GM19351 (cell line): ENCODE results near the gene MYO1E.
A peak's percentile ranks its signal among the peaks of the same experiment; 100 is the strongest.
"Not testable (repeated sequence)": the region's sequence is repeated elsewhere in the genome, so short reads cannot be mapped to it uniquely, and the experiment has no call there.

Experiments
- ATAC-seq: cut with Tn5 transposase; IDR thresholded peaks from one replicate; pipeline ENCODE4 v1.9.1; 2021; ENCODE audit warnings: mild to moderate bottlenecking, moderate library complexity; ENCODE audit not compliant: unreplicated experiment

The MYO1E gene

DNA sequence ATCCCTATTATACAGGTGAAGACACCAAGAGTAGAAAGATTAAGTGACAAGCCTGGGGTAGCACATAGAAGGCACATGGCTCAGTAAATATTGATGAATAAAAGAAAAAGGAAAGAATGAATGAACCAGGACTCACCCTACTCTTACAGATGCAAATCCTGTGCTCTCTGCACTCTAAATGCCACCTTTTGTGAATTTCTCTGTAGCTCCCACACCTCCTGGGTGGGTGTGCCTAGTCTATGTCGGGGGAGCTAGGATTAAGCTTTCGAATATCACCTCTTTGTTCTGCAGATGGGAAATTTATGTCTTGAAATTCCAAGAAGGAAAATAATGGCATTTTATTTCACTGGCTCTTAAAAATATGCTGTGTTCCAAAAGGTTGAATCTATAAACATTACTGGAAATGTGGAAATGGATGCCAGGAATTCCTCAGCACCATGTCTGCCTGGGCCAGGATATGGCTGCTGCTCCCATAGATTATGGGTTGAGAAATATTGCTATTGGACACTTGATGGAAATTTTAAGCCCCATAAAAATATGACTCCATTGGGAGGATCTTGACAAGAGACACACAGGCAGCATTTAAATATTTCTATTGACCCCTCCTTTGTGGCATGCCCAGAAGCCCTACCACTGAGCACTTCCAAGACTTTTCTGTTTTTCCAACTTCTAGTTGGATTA lies 224.4 kb downstream of the MYO1E start:
- no peak for ATAC-seq

- no peak for ATAC-seq
Observed at GRCh38 chr15:59147666-59148065, 225.0 kb downstream of the MYO1E start.

DNA sequence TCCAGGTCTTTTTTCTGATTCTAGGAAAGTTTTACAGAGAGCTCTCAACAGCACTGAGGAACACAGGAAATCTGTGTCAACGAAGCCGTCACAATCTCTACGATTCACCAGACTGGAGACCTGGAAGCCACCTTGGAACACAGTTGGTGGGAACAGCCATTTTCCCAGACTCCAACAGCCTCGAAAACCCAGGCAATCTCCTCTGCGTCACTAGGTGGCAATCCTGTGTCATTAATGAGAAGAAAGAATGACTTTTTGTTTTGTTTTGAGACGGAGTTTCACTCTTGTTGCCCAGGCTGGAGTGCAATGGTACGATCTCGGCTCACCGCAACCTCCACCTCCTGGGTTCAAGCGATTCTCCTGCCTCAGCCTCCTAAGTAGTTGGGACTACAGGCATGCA lies 228.1 kb downstream of the MYO1E start:
- not testable (repeated sequence) for ATAC-seq

- no peak for ATAC-seq
Observed at GRCh38 chr15:59143281-59143680, 229.4 kb downstream of the MYO1E start.

DNA sequence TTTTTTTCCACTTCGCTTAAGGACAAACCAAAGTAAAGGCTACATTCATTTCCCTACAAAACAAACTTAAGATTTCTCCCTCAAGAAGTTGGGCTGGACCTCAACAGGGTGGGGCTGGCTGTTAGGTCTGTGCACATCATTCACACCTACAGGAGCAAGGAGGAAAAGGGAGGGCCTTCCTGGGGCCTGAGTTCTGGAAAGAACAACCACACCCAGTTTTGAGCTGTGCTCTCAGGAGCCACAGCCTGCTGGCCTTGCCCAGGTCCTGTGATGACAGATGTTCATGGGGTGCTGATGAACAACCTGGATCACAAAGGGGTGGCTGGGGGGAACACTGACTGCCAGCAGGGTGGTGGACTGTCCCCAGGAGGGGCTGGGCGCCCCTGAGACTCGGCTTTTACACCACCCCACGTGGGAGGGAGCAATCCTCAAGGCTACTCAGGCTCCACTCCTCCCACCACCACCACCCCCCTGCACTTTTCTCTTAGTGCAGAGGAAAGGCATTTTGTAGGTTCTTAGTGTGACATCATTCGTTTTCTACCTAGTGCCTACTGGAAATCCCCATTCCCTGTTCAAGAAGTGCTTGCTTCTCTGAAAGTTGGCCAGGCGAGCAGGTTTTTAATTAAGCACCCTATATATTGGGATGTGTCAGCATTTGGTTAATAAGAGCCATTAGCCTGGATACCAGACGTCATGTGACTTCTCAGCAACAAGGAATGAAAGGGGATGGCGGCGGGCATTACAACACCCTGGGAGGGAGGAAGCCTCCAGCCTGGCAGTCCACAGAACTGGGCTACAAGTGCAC lies 232.0 kb downstream of the MYO1E start:
- no peak for ATAC-seq

- ATAC-seq = peak; percentile 88
Observed at GRCh38 chr15:59138243-59138642, 234.4 kb downstream of the MYO1E start.

- ATAC-seq = no peak
Observed at GRCh38 chr15:59137566-59137965, 235.1 kb downstream of the MYO1E start.

DNA sequence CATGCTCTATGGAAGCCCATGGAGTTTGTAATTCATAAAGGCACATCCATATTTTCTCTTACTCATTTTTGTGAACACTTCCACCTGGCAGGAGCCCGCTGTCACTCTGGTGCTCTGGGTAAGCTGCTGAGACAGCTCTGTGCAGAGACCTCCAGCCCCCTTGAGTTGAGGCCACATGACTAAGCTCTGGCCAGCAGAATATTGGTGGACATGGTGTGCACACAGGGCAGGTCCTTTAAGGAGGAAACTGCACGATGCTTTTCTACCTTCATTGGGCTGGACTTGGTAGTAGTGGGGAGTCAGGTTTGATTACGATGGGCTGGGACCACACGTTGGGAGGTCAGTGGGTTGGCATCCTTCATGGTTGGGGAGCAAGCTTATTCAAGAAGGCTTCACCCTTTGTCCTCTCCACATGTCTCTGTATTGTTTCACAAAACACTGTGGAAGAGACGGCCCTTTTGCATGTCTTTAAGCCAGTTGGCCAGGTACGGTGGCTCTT lies 238.7 kb downstream of the MYO1E start:
- ATAC-seq = no peak

GRCh38 chr15:59131969-59132562 lies 240.6 kb downstream of the MYO1E start:
- ATAC-seq = no peak

DNA sequence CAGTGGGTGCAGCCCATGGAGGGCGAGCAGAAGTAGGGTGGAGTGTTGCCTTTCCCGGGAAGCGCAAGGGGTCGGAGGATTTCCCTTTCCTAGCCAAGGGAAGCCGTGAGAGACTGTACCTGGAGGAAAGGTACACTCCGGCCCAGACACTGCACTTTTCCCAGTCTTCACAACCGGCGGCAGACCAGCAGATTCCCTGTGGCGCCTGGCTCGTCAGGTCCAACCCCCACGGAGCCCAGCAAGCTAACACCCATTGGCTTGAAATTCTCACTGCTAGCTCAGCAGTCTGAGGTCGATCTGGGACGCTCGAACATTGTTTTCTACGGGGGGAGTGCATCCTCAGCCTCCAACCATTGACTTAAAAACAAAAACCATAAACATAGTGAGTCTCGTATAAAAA lies 241.2 kb downstream of the MYO1E start:
- no peak for ATAC-seq

GRCh38 chr15:59127255-59127654 lies 245.4 kb downstream of the MYO1E start:
- ATAC-seq = not testable (repeated sequence)

- not testable (repeated sequence) for ATAC-seq
Observed at GRCh38 chr15:59125683-59126082, 247.0 kb downstream of the MYO1E start.

DNA sequence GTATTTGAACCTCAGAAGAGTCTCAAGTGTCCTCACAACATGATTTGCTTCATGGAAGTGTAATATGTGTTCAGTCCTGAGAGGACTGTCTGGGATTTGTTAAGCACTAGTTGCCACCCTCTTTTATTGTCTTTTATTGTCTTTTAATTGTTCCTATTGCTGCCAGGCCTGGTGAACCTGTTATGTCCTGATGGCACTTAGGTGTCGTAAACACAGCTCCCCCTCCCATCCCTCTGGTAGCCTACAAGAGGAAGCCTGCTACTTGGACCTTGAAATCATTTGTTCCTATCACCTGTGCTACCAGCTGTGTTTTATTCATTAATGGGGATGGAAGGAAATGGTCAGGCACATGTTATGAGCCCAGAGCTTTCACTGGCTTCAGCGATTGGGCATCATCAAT lies 248.4 kb downstream of the MYO1E start:
- no peak for ATAC-seq

DNA sequence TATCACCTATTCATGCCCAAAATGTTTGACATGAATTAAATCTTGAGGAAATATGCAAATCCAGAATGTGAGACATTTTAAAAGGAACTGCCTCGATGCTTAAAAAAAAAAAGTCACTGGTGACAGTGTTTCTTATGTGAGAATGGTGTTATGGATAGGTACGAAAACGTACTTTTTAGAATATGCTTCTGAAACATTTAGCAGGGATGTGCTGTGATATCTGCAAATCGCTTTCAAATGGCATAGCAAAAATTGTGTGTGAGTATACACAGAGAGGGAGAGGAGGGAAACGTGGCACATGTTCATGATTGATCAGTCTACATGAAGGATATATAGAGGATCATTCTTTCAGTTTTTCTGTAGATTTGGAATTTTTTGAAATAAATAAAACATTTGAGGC lies 251.7 kb downstream of the MYO1E start:
- no peak for ATAC-seq

DNA sequence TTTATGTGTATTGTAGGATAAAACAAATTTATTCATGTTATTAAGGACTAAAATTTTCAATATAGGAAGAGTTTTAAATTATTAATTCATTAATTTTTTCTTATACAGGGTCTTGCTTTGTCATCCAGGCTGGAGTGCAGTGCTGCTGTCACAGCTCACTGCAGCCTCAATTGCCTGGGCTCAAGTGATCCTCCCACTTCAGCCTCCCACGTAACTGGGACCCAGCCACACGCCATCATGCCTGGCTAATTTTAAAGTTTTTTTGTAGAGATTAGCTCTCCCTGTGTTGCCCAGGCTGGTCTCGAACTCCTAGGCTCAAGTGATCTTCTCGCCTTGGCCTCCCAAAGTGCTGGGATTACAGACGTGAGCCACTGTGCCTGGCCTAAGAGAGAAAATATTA lies 253.0 kb downstream of the MYO1E start:
- no peak for ATAC-seq

- ATAC-seq = no peak
Observed at GRCh38 chr15:59116771-59117170, 255.9 kb downstream of the MYO1E start.

- no peak for ATAC-seq
Observed at GRCh38 chr15:59116141-59116540, 256.5 kb downstream of the MYO1E start.

GRCh38 chr15:59115047-59115446 lies 257.6 kb downstream of the MYO1E start:
- no peak for ATAC-seq

- ATAC-seq = no peak
Observed at GRCh38 chr15:59111251-59111650, 261.4 kb downstream of the MYO1E start.

DNA sequence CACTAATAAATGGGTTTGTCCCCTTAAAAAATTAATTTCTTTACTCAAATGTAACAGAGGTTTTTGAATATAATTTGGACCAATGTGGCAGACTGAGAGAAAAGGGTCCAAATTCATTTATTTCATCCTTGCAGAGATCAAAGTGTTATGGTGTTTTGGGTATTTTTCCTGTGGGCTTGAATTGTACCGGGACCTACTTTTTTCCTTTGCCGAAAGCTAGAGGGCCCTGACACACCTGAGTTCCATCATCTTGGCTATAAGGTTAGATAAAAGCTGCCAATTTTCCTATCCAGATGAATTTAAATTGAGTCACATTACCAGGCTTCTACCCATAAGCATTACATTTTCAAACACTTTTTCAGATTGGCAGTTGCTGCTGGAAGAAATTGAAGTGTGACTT lies 266.8 kb downstream of the MYO1E start:
- no peak for ATAC-seq

DNA sequence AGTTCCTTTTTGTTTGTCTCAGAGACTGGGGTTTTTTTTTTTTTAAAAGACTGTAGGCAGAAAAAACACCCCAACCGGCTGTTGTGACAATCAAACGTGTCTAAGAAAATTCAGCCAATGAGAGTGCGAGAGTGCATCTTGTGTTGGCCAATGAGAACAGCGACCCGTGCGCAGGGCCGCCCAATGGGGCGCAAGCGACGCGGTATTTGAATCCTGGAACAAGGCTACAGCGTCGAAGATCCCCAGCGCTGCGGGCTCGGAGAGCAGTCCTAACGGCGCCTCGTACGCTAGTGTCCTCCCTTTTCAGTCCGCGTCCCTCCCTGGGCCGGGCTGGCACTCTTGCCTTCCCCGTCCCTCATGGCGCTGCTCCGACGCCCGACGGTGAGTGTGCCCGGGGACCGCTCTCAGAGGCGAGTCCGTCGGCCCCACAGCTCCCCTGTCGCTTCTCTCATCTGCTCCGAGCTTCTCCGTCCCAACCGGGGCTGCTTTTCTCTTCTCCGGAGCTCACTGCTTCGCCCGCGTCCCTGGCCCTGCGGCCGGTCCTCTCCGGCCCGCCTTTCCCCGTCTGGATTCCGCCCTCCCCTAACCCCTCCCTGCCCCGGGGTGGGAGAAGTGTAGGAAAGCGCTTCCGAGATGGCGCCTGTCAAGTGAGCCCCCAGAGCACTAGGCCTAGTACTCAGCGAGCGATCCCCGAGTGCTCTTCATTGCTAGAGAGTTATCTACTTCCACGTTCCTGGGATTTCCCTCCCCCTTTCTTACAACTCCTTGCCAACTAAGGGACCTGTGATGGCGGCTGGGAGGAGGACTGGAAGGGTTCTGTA lies 267.5 kb downstream of the MYO1E start, which contains the start of gene CCNB2:
CCNB2 (plus strand) TSS at position 235 of the 821 bp plus-strand sequence; CDS start at position 358, 123 bp downstream.
- ATAC-seq = peak; percentile 97
